Astrocyte of the hippocampus (primary cell): Measurements from ENCODE around the gene GRPEL2.
A peak's percentile ranks its signal among the peaks of the same experiment; 100 is the strongest.
"Not testable (repeated sequence)": the region's sequence is repeated elsewhere in the genome, so short reads cannot be mapped to it uniquely, and the experiment has no call there.

Experiments used
- DNase-seq: peaks from one replicate; pipeline ENCODE4 v3.0.0; 2011; ENCODE audit warnings: low read depth, low spot score

The GRPEL2 gene

DNA sequence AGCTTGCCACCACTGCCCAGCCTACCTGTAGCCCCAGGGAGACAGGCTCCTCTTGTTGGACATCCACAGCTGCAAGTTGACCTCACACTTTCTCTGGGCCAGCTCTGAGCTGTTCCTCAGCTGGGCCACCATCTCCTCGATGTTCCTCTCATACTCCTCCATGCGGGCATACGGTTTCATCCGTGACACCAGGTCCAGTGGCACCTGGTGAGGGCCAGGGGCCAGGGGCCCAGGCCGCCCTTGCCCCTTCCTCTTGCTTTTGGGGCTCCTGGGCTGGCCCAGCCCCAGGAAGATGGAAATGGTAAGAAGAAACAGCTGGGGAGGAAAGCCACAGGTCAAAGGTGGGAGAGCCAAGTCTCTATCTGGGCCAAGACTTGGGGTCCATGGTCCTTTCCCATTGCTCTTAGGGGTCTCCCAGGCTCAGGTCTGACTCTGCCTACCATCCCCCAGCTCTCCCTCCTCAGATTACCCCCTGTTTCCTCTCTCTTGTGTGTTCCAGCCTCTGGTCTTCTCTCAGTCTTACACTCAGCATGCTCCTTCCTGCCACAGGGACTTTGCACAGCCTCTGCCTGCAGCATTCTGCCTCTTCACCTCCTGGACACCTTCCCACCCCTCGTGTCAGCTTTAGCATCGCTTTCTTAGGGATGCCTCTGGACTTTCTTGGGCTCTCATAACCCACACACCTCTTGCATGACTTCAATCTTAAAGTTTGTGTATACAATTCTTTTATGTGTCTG, 31.6 kb downstream of the GRPEL2 start:
- DNase-seq, result no peak

DNA sequence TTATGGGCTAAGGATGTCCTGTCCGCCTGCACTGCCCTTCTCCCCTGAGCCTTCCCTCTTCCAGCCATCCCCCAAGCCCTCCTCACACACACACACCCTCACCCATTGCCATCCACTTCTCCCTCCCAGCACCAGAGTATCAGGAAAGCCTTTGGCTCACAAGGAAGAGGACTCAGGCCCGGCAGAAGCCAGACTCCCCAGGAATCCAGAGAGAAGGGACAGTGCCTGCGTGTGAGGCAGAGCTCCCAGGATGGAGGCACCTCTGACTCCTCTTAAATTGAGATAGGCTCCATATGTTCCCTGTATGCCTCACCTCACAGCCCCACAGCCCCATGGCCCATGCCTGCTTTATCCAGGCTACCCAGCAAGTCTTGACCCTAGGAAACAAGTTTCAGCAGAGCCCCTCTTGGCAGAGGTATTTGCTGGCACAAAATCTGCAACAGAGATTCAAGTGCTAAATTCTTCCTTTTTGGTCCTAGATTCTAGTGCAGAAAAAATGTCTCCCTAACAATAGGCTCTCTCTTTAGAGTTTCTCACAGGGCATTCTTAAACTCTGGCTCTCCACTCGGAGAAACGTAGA, 33.0 kb downstream of the GRPEL2 start:
- DNase-seq, result no peak

DNA sequence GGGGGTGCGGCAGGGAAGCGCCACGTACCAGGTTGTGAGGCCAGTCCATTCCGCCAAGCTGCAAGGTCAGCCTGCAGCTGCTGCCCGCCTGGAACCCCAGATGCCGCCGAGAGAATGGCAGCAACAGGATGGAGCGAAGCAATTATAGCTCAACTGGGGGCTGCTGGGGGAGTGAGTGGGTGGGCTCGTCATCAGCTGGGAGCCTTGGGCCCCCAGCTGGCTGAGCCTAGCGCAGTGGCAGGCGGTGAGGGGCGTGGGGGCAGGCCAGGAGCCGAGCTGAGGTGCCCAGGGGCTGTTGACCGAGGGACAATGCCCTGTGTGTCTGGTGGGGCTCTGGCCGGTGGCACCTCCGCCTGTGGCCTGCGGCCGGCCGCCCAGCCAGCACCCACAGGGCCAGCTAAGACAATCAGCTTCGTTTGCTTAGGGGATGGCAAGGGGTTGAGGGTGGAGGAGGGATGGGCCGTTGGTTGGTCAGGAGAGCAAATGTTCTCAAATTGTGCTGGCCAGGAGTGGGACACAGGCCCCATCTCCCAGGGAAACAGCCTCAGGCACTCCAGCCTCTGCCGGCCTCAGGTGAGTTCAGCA, 34.0 kb downstream of the GRPEL2 start, which contains the start of gene IL17B:
TSS of gene IL17B (minus strand) at position 116 of the 585 bp plus-strand sequence. CDS start at position 49, 67 bp downstream.
- DNase-seq, result no peak

DNA sequence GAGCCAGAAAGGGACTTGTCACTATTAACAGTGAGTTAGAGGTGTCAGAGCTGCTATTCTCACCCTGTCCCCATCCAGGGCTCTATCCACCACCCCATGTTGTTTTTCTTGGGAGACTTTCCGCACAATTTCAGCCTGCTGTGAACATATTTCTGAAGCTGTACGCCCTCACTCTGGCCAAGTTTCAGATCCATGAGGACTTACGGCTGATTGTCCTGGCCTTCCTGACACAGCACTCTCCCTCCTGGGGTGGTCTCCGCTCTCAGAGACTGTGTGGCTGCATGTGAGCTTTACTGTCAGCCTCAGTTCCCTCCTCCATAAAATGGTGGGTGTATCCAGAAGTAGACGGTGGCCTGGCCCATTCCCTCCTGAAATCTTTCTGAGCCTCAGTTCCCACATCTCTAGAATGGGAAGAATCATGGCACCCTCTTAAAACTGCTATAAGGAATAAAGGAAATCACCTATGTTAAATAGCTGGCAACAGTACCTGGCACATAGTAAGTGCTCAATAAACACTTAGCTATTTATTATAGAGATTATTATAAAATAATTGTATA, 34.6 kb downstream of the GRPEL2 start:
- DNase-seq, result no peak

DNA sequence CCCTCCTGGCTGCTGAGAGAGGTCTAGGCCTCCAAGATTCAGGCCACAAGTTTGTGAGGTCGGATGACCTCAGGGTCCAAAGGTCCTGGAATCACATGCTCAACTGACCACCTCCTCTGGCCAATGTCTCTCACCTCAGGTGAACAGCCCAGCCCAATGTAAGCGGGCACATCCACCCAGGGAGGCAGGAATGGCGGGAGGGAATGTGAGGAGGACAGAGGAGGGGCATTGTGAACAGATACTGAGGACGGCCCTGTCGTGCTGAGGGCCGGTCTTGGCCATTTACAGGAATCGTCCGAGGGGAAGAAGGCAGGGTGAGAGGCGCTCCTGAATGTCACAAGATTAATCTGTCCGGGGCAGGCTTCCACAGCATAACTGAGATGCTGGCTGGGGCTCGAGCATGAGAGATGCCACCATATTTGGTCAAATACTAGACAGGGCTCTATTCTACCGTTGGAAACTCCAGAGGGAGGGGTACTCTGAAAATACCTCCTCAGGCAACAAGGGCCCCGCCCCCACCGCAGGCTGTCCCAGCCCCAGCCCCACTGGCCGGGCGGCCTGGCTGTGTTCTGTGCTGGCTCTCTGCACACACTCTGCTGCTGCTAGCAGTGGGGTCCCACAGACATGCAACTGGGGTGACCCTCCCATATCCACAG, 35.3 kb downstream of the GRPEL2 start:
- peak; percentile 46 for DNase-seq

DNA sequence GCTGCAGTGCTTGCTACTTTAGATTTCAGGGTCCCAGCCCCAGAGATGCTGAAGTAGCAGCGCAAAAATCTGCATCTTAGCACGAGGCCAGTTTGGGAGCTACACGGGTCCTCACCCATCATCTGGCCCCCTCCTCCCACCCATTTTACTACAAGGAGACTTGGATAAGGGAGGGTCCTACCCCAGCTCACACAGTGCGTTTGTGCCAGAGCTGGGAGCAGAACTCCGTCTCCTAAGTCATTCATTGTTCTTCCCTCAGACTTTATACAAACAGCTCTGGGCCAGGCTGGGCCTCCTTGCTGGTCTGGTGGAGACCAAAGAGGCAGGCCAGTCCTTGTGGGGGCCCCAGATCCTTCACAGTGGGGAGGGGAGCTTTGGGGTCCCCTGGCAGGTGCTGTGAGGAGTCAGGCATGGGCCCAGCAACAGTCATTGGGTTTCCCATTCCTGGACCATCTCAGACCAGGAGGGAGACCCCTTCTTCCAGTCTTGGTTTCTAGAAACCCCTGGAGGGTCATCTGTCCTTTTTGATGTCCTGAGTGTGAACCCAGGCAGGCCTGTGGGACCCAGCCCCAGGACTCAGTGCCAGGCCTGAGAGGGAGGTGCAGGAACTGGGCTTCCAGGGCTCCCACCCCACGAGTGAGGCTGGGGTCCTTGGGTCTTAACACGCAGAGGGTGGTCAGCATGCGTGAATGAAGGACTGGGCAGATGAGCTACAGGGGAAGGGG, 36.1 kb downstream of the GRPEL2 start:
- DNase-seq, result no peak

DNA sequence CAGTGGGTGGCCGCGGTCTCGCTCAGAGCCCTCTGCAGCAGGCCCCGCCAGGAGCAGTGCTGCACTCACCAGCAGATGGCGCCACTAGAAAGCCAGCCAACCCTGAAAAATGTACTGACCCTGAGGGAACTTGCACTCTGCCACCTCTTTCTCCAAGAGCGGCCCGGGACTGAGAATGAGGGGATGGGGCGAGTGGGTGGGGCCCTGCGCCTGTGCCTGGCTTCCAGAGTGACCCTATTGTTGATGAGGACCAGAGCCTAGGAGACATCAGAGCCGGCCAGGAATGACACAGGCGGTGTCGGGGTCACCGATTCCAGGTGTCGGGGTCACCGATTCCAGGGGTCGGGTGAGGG, 36.7 kb downstream of the GRPEL2 start:
- peak; percentile 86 for DNase-seq

DNA sequence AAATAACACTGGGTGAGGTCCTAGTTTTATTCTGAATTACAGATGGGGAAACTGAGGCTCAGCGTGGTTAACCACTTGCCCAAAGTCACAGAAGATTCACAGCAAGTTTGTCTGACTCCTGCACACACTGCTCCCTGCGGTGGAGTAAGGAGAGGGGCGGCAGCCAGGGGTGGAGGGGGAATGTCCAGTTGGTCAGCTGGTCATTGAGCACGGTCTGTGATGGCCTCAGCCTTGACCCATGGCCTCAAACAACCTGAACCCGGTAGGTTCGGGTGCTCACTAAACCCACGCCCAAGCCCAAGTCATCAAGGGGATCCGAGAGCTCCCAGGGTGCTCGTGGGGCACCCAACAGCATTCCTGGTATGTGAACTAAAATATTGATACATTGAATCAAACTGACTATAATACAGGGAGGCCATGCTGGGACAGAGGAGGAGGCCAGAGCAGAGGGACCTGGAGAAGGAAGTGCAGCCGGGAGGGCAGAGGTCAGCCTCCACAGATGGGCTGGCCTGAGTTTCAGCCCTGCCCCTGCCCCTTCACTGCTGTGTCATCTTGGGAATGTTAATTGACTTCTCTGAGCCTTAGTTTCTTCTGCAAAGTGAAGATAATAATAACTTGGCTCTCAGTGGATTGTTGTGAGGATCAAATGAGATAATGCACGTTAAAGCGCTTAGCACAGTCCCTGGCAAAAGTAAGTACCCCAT, 37.4 kb downstream of the GRPEL2 start:
- no peak for DNase-seq

DNA sequence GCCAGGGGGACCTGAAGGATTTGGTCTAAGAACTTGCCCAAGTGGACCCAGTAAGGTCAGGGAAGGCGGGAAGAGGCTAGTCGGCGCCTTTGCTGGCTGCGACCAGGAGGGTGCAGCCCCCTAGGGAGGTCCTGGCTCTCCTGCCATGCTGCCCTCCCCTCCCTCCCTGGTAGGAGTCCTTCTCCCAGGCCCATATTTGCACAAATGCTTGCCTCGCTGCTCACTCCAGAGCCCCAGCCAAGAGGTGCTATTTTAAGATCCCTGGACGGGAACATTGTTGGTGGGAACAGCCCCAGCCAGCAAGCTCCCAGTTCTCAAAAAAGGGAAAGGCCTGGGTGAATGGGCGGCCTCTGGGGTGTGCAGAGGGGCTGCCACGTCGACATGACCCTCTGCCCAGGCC, 38.1 kb downstream of the GRPEL2 start:
- DNase-seq, result no peak

DNA sequence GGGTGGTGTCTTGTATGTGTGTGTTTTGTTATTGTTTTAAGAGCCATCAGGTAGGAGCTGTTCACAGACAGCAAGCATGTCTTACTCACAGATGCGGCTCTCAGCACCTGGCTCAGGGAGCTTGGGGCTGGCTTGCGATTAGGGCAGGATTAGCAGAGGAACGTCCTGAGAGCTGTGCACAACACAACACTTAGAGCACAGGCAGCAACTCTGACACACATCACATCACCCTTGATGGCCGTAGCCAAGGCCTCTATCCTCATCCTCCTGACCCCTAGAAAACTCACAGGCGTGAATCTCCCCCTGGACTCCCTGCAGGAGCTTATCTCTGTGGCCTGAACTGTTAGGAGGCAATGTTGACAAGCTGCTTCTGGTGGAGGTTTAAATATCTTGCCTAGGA, 40.9 kb downstream of the GRPEL2 start:
- DNase-seq, result no peak

DNA sequence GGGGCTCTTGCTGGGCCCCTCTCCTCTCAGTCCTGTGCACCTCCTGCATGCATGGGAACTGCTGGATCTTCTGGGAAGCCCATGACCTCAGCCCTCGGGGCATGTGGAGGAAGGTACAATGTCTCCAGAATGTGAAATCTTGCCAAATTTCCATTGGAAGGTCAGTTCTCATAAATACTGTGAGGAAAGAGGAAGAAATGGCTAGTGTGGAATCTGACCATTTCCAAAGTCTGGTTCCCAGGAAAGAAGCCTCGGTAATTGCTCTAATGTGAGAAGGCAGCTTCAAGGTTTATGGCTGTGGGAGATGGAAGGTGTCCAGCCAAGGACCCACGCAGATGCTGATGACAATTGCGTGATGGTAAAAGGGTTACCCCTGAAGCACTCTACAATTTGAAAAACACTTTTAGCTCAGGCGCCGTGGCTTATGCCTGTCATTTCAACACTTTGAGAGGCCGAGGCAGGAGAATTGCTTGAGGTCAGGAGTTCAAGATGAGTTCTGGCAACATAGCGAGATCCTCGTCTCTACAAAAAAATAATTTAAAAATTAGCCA, 41.9 kb downstream of the GRPEL2 start:
- DNase-seq, result no peak

DNA sequence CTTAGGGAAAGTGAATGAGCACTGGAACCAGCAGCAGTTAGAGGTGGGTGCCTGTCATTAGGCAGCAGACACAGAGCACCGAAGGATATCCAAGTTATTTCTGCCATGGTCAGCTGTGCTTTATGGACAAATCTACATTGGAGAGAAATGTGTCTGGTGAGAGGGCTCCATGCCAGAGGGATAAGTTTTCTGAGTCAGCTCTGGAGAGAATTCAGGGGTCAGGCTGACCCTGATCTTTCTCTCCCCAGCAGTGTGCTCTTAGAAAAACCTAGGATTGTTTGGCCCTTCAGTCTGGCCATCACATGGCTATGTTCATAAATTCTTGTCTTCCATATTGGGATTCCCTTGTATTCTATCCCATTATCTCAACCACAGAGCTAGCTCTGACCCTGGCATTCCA, 42.7 kb downstream of the GRPEL2 start:
- DNase-seq, result no peak

DNA sequence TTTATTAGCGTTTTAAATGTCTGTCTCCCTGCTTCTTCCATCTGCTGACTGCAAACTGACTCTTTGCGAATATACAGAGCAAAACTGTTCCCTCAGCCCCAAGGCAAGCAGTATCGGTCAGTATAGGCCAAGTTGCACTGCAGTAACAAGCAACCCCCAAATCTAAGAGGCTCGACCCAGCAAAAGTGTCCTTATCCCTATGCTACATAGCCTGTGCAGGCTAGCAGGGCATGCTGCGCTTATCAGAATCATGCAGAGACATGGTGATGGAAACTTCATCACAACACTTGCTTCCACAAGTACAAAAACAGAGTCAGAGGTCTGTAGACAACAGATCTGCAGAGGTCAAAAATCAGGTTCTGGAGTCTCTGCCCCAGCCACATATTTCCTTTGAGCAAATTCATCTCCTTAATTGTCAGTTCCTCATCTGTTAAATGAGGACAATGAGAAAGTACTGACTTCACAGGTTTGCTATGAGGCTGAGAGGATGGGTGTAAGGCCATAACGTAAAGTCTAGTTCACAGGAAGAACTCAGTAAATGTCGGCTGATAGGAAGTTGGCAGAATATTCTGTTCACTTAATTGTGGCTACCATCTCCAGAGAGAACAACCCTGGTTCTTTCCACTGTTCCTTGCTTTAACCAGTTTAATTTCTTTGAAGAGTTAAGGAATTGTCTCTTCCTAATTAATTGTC, 43.3 kb downstream of the GRPEL2 start:
- DNase-seq, result no peak

DNA sequence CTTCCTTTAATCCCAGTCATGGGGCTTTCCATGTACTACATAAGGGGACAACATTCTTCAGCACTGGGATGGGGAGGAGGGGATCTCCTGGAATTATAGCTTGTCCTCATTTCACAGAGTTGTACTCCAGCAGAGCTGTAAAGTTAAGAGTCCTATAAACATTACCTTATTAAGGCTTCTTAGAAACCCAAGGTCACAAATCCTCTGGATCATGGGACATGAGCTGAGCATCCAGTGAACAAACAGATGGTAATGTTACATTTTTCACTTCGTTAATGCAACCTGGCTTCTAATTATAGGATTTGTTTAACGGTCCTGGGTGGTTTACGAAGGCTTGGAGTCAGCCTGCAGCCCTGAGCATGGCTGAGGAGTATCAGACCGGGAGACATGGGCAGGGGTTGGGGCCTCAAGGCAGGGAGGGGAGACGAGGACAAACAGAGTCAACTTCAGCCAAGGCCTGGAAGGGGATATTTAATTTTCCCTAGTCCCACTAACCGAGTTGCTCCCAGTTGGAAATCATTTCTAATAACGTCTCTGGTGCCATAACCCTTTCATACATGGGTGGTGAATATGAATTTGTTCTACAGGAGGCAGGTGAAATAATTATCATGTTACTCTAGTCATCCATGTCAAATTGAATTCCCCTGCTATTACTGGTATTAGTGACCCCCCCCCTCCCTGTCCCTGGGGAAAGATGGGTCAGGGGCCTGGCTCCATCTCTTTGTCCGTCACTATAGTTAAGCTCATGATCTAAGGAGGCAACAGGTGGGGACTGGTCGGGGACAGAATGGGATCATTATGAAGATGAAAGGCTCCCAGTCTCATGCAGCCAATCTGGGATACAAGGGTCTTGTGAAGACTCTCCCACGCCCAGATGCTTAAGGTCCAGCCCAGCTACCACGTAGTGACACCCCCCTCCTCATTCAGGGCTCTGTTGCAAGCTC, 44.5 kb downstream of the GRPEL2 start:
- no peak for DNase-seq

DNA sequence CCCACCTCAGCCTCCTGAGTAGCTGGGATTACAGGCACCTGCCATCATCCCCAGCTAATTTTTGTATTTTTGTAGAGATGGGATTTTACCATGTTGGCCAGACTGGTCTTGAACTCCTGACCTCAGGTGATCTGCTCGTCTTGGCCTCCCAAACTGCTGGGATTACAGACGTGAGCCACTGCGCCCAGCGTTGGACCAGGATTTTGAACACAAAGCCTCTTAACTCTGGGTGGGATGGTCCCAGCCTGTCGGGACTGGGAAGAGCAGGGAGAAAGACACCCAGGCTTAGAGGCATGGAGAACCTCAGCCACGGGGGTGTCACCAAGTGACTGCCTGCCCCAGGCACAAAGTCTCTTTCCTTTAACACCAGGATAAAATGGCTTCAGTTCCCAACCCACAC, 45.8 kb downstream of the GRPEL2 start:
- DNase-seq, result not testable (repeated sequence)

DNA sequence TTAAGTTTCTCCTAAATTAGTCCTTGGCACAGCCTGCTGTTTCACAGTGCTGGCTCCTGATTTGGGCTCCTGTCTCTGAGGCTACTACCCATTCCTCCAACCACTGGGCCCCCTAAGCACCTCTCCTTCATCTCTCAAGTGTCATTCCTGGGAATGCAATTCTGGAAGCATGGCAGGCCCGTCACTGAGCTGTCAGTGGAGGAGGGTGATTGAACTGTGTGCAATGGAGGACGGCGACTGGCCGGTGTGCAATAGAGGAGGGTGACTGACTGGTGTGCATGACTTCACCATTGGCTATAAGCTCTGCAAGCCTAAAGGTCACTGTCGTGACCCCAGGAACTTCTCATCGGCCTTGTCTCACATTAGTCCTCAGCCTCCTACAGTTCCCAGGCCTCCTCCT, 46.2 kb downstream of the GRPEL2 start:
- DNase-seq, result no peak

DNA sequence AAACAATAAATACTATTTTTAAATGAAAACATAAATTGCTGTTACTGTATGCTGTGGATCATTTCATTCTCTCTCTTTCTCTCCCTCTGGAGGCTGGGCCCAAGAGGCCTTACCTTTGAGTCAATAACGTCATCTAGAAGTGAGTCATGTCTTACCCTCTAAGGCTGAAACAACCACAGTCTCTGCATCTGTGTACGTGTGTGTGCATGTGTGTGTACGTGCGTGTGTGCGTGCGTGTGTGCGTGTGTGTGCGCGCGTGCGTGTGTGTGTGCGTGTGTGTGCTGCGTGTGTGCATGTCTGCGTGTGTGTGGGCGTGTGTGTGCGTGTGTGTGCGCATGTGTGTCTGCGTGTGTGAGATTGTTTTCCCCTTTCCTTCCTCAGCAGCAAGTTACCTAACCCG, 47.4 kb downstream of the GRPEL2 start:
- no peak for DNase-seq

DNA sequence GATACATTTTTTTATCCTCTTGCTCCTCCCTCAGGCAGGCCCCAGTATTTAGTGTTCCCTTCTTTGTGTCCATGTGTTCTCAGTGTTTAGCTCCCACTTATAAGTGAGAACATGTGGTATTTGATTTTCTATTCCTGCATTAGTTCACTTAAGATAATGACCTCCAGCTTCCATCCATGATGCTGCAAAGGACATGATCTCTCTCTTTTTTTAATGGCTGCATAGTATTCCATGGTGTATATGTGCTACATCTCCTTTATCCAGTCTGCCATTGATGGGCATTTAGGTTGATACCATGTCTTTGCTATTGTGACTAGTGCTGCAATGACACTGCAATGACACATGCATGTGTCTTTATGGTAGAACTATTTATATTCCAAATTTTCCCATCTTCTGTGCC, 49.7 kb downstream of the GRPEL2 start:
- not testable (repeated sequence) for DNase-seq

DNA sequence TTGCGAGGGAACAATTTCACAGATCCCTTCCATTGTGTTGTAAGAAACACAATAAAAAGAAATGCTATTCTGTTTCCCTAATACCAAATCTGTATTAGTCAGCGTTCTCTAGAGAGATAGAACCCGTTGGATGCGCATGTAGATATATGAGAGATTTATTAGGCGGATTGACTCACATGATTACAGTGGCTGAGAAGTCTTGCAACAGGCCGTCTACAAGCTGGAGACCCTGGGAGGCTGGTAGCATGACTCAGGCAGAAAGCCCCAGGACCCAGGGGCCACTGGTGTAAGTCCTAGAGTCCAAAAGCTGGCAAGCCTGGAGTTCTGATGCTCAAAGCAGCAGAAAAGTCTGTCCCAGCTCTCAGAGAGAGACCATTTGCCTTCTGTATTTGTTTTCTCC, 52.2 kb downstream of the GRPEL2 start:
- DNase-seq, result no peak
